HepG2 (cell line): ENCODE measurements around the gene SNX9. TPM values are rescaled to one million over a fixed set of nuclear protein-coding genes. Genes with fewer than 3 reads are reported as not detected.

ENCODE experiments used
- ATAC-seq: fragments of 200-7000 bp; cut with Tn5 transposase; 3 replicates; pipeline ENCODE4 v1.9.1; 2020; ENCODE audit warnings: mild to moderate bottlenecking, moderate library complexity
- BruUV-seq: library from RNA; stranded (reverse); fragments of 400-500 nt; replicated peaks from 2 replicates; lab custom pipeline; 2021; lab: Mats Ljungman, UMichigan
- CTCF ChIA-PET: fragments of 300-600 bp; formaldehyde crosslinking; extraction: SDS; loops from one replicate; lab custom pipeline; 2021; ENCODE audit warnings: low total read pairs, inconsistent platforms, low intra/inter-chr PET ratio; lab: Yijun Ruan, JAX
- POLR2A ChIA-PET: fragments of 350-600 bp; sonication (Branson Sonifier 250); formaldehyde crosslinking; loops from one replicate; lab custom pipeline; 2020; ENCODE audit warnings: antibody characterized with exemption, inconsistent platforms; lab: Yijun Ruan, JAX
- DNase-seq: peaks from one replicate; pipeline ENCODE4 v3.0.0-alpha.2; 2015; ENCODE audit warnings: low spot score
- FAIRE-seq: peaks from 3 replicates; lab custom pipeline; 2011; peaks lifted over from hg19 to GRCh38; lab: Jason Lieb, UNC
- H2AFZ ChIP-seq: one replicate; pipeline ENCODE4 v1.6.1; 2011; ENCODE audit warnings: low read length, inconsistent platforms
- H3K27ac ChIP-seq: fragments of 300-600 bp; 3 replicates; pipeline ENCODE4 v1.8.0; 2011; ENCODE audit warnings: mixed run types, mild to moderate bottlenecking, mixed read lengths, low read length, inconsistent platforms; ENCODE audit not compliant: insufficient read depth; ENCODE audit errors: extremely low read length
- H3K27me3 ChIP-seq, 2 experiments: fragments of 200-600 bp in 1 of 2; 2 replicates in 1 of 2; 3 replicates in 1 of 2; pipeline versions ENCODE4 v1.6.0 to v1.8.0; 2011; ENCODE audit warnings: low read length in 2 of 2, mild to moderate bottlenecking in 2 of 2, moderate library complexity in 2 of 2, inconsistent platforms in 1 of 2; ENCODE audit not compliant: insufficient read depth in 2 of 2, control insufficient read depth in 1 of 2
- H3K36me3 ChIP-seq, 2 experiments: fragments of 200-600 bp in 1 of 2; replicated peaks in 1 of 2; 2 replicates in 1 of 2; 3 replicates in 1 of 2; pipeline versions ENCODE4 v1.5.1 to v1.8.0; 2011; ENCODE audit warnings: low read length in 2 of 2, inconsistent platforms in 1 of 2; ENCODE audit not compliant: insufficient read depth in 2 of 2, control insufficient read depth in 1 of 2
- H3K4me1 ChIP-seq: 2 replicates; pipeline ENCODE4 v1.5.1; 2012; ENCODE audit warnings: low read length, inconsistent platforms; ENCODE audit not compliant: insufficient read depth
- H3K4me2 ChIP-seq: 2 replicates; pipeline ENCODE4 v1.6.0; 2011; ENCODE audit warnings: low read depth, low read length, inconsistent platforms
- H3K4me3 ChIP-seq, 3 experiments: fragments of 200-600 bp in 1 of 3; sonication (generic), shearing (Covaris generic) in 1 of 3; replicated peaks in 1 of 3; 2 replicates each; pipeline ENCODE4 v1.5.1; 2011 to 2016; ENCODE audit warnings: low read length in 3 of 3, inconsistent platforms in 2 of 3, low read depth in 2 of 3, mild to moderate bottlenecking in 2 of 3, control low read depth in 1 of 3, mixed read lengths in 1 of 3; ENCODE audit not compliant: insufficient read depth in 1 of 3
- H3K79me2 ChIP-seq: one replicate; pipeline ENCODE4 v1.6.1; 2011; ENCODE audit warnings: low read length, inconsistent platforms; ENCODE audit not compliant: insufficient read depth
- H3K9ac ChIP-seq: 2 replicates; pipeline ENCODE4 v1.6.0; 2011; ENCODE audit warnings: mild to moderate bottlenecking, low read depth, low read length, inconsistent platforms; ENCODE audit not compliant: insufficient read depth
- H3K9me3 ChIP-seq: 2 replicates; pipeline ENCODE4 v1.5.1; 2012; ENCODE audit warnings: mild to moderate bottlenecking, low read length
- H4K20me1 ChIP-seq: 2 replicates; pipeline ENCODE4 v1.6.0; 2011; ENCODE audit warnings: inconsistent platforms, mild to moderate bottlenecking, low read length, moderate library complexity; ENCODE audit not compliant: insufficient read depth
- ATF7 ChIP-seq, 2 experiments: fragments of 450-650 bp in 1 of 2; sonication (generic) in 1 of 2; formaldehyde crosslinking in 1 of 2; IDR thresholded peaks; 2 replicates each; pipeline versions ENCODE4 v1.4.0 to v1.6.1; 2016 to 2020; ENCODE audit warnings: antibody characterized with exemption in 1 of 2, mild to moderate bottlenecking in 1 of 2, missing genetic modification reagents in 1 of 2
- MXD3 ChIP-seq: IDR thresholded peaks from 2 replicates; pipeline ENCODE4 v1.6.1; 2016; ENCODE audit warnings: mild to moderate bottlenecking, missing biosample characterization, missing genetic modification reagents
- PAXIP1 ChIP-seq: sonication (generic); formaldehyde crosslinking; conservative IDR thresholded peaks from 2 replicates; pipeline ENCODE4 v1.4.0; 2020; ENCODE audit warnings: mild to moderate bottlenecking, missing genetic modification reagents, moderate library complexity
- SMC3 ChIP-seq: IDR thresholded peaks from 2 replicates; pipeline ENCODE4 v1.6.1; 2011; ENCODE audit warnings: low read length, improper control_type of control experiment
- SRSF9 ChIP-seq: fragments of 200-400 bp; formaldehyde crosslinking; IDR thresholded peaks from 2 replicates; pipeline ENCODE4 v1.6.1; 2018; ENCODE audit warnings: borderline replicate concordance, mild to moderate bottlenecking, low read depth, low read length; ENCODE audit not compliant: insufficient read depth, poor library complexity, severe bottlenecking
- SSRP1 ChIP-seq: IDR thresholded peaks from 2 replicates; pipeline ENCODE4 v1.6.1; 2016; ENCODE audit warnings: control low read depth
- ZNF569 ChIP-seq: sonication (generic); formaldehyde crosslinking; IDR thresholded peaks from 2 replicates; pipeline ENCODE4 v1.5.0; 2020; ENCODE audit warnings: mild to moderate bottlenecking, missing genetic modification reagents, moderate library complexity, borderline replicate concordance
- ZNF768 ChIP-seq: sonication (generic); formaldehyde crosslinking; IDR thresholded peaks from 2 replicates; pipeline ENCODE4 v1.4.0; 2020; ENCODE audit warnings: missing genetic modification reagents
- ZNF800 ChIP-seq: sonication (generic); formaldehyde crosslinking; IDR thresholded peaks from 2 replicates; pipeline ENCODE4 v1.4.0; 2020; ENCODE audit warnings: missing genetic modification reagents
- ZSCAN20 ChIP-seq: sonication (generic); formaldehyde crosslinking; IDR thresholded peaks from 2 replicates; pipeline ENCODE4 v1.4.0; 2020; ENCODE audit warnings: missing genetic modification reagents, mild to moderate bottlenecking, borderline replicate concordance
- WGBS: methylation state at CpG from one replicate; pipeline ENCODE4 v1.1.6; 2017; ENCODE audit warnings: low lambda C conversion rate; 5-methylcytosine and 5-hydroxymethylcytosine counted together
- in situ Hi-C: cut with HindIII; loops from 2 replicates; pipeline ENCODE4 v1.10.0; 2017; ENCODE audit warnings: low pct_unique_long_range_greater_than_20kb; ENCODE audit not compliant: extremely low pct_ligation_motif_present
- intact Hi-C: fragments of 100-400 bp; cut with micrococcal nuclease; formaldehyde crosslinking; loops from one replicate; pipeline ENCODE4 v1.10.0; 2022; ENCODE audit not compliant: unreplicated experiment
- polyA plus RNA-seq, 8 experiments: library from polyadenylated mRNA; depleted of rRNA in 3 of 8; stranded (reverse) in 7 of 8; unstranded in 1 of 8; fragments of >200 nt; fragmentation: Illumina TruSeq in 4 of 8; extraction: Trizol in 4 of 8; gene quantifications; 2 replicates each; pipeline versions ENCODE4 v1.2.1 to v1.2.3, GENCODE V29; 2011 to 2016; ENCODE audit warnings: low read depth in 4 of 8, missing spikeins in 1 of 8, mixed read lengths in 1 of 8; ENCODE audit not compliant: insufficient read depth in 1 of 8
- total RNA-seq, 5 experiments: library from RNA; depleted of rRNA; stranded (reverse); fragments of >200 nt; fragmentation: Illumina TruSeq; extraction: Trizol; gene quantifications; 2 replicates each; pipeline ENCODE4 v1.2.3, GENCODE V29; 2016; ENCODE audit warnings: low read depth in 1 of 5

The SNX9 gene
- total and polyA plus RNA-seq, 2 of the 13 experiments (the other 11 are each of a cell fraction or from before 2014, with no cell fraction given): 21.9 to 36.0 TPM

GRCh38 chr6:157952861-157953351 is 129.9 kb downstream of the SNX9 start:
- H3K4me3 ChIP-seq: peak overlapping the region in 1 of 3 experiments; percentile 72; a peak in 1 of 6 replicates
- whole genome bisulfite sequencing: 63% methylated on average over 7 of the region's 7 CpGs
- H3K36me3 ChIP-seq: no peaks in the 10 kb centered on the region
- POLR2A ChIA-PET: interaction anchor here (0.7 to 3.5 kb wide), 11 partner anchors 10 to 629 kb away, joined by 4 to 48 read pairs (median 9); partner anchors contain the start of gene SYNJ2
- no peak for FAIRE-seq
- H3K79me2 ChIP-seq: no peaks in the 10 kb centered on the region
- no peak overlapping the region for H2AFZ ChIP-seq
- no TSS peak for BruUV-seq
- no peaks in the 10 kb centered on the region for H4K20me1 ChIP-seq
- H3K27me3 ChIP-seq: no peaks in the 10 kb centered on the region; a peak in 1 of 5 replicates
- no peak overlapping the region for H3K9ac ChIP-seq
- CTCF ChIA-PET: interaction anchor here (1.6 kb wide), 1 partner anchor 119 kb away, joined by 4 read pairs; no protein-coding TSS in a partner anchor
- peak overlapping the region; percentile 96 for H3K4me2 ChIP-seq
- no peak overlapping the region for H3K27ac ChIP-seq
- intact Hi-C loops (loop anchor here (5.0 to 10.0 kb wide), 2 partner anchors 122 to 196 kb away; no protein-coding TSS in a partner anchor), in situ Hi-C loops (no loop called here)
- H3K9me3 ChIP-seq: peaks cover 4% of the 10 kb centered on the region
- H3K4me1 ChIP-seq: peaks cover 50% of the 10 kb centered on the region
- peak; percentile 36 for DNase-seq
- peak; percentile 22 for ATAC-seq
- TF ChIP-seq ZNF800 (CRISPR knock-in tag) (no peak), SSRP1 (CRISPR knock-in tag) (no peak), ZNF768 (CRISPR knock-in tag) (peak; percentile 30; the same call in 1 of the 2 replicates), ATF7 (IDR thresholded peaks at IDR 0.05) (no peak), ATF7 (CRISPR knock-in tag; IDR thresholded peaks at IDR 0.05) (peak; percentile 28; the same call in 1 of the 2 replicates), SRSF9 (no peak), MXD3 (CRISPR knock-in tag) (0 out of 2 replicates have a peak, but pooled peaks have one; percentile 6), ZNF569 (peak; percentile 61; the same call in 1 of the 2 replicates), SMC3 (peak; percentile 20; the same call in 1 of the 2 replicates), ZSCAN20 (CRISPR knock-in tag) (no peak), PAXIP1 (CRISPR knock-in tag) (0 out of 2 replicates have a peak, but pooled peaks have one; percentile 19)
